Measurements from ENCODE around the gene NSUN4. TPM values are rescaled to one million over a fixed set of nuclear protein-coding genes. Genes with fewer than 3 reads are reported as not detected.

The NSUN4 gene
- total RNA-seq: 10 to 100 TPM; 18.3 to 19.0 TPM

DNA sequence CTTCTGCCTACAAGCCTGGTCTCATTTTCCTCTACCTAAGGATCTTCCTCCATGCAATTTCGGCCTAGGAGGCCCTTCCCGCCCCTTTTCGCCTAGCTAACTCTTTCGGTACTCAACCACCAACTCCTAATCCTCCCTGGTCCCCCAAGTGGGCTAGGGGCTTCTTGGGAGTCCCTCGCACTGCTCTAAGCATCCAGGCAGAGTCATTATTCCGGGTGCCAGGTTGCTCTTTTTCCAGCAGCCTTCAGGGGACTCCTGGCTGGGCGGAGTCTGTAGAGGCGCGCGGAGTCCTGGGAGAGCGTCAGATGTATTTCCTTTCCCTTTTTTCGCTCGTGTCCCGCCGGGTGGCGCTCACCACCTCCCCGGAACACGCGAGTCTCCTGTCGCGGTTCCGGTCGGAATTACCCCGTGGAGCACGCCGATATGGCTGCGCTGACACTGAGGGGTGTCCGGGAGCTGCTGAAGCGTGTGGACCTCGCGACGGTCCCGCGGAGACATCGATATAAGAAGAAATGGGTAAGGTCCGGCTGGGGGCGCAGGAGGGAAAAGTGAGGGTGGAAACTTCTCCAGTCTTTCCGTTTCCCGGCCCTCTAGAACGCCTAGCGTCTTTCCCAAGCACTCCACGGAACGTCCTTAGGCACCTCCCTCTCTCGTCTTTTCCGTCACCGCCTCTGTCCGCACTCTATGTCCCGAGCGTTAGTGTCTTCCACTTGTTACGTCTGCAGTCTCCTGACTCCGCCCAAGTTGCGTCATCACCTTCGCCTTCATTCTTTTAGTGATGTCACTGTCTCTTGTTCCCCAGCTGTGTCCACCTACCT lies at the start of gene NSUN4:
NSUN4 (plus strand) TSS at position 404 of the 818 bp plus-strand sequence; CDS start at position 424, 20 bp downstream.
- Histone ChIP-seq H3K4me3 (peak within 1 kb of the TSS; percentile 57), H3K9me3 (no peaks in the 10 kb centered on the region), H3K4me1 (peaks cover 4% of the 10 kb centered on the region), H3K36me3 (no peaks in the 10 kb centered on the region), H3K9ac (ENCODE audit: low read depth in 2 of 2, low read length in 2 of 2) (peak within 1 kb of the TSS; percentile 85 to 86), H3K27me3 (no peaks in the 10 kb centered on the region), H3K27ac (peak within 1 kb of the TSS; percentile 99)
- intact Hi-C loops (cut with DNase I): loop anchor here (10.0 kb wide), 1 partner anchor 96 kb away; the partner anchor contains the start of gene RAD54L
- peak; percentile 95 for DNase-seq
- TF ChIP-seq CTCF (IDR thresholded peaks at IDR 0.05): peak; percentile 34

- DNase-seq: no peak
- no peaks in the 10 kb centered on the region for H3K9me3 ChIP-seq
- no peak overlapping the region for H3K27ac ChIP-seq
- no peak overlapping the region for H3K4me3 ChIP-seq
- H3K4me1 ChIP-seq: no peaks in the 10 kb centered on the region
- no peak overlapping the region for H3K9ac ChIP-seq (ENCODE audit: low read depth in 2 of 2, low read length in 2 of 2)
- no peaks in the 10 kb centered on the region for H3K27me3 ChIP-seq
- H3K36me3 ChIP-seq: no peaks in the 10 kb centered on the region
- intact Hi-C loops (cut with DNase I): no loop called here
- TF ChIP-seq CTCF (IDR thresholded peaks at IDR 0.05): no peak
These were observed 45.3 kb upstream of the NSUN4 start for GRCh38 chr1:46295306-46295705.

GRCh38 chr1:46298387-46298786 lies 42.2 kb upstream of the NSUN4 start:
- H3K4me3 ChIP-seq: no peak overlapping the region
- H3K36me3 ChIP-seq: no peaks in the 10 kb centered on the region
- intact Hi-C loops (cut with DNase I): no loop called here
- no peak for DNase-seq
- peaks cover 5% of the 10 kb centered on the region for H3K4me1 ChIP-seq
- H3K27me3 ChIP-seq: no peaks in the 10 kb centered on the region
- H3K9ac ChIP-seq (ENCODE audit: low read depth in 2 of 2, low read length in 2 of 2): no peak overlapping the region
- H3K9me3 ChIP-seq: no peaks in the 10 kb centered on the region
- H3K27ac ChIP-seq: no peak overlapping the region
- TF ChIP-seq CTCF (IDR thresholded peaks at IDR 0.05): no peak

GRCh38 chr1:46300673-46301405 lies 39.8 kb upstream of the NSUN4 start:
- H3K27ac ChIP-seq: peak overlapping the region; percentile 87
- intact Hi-C loops (cut with DNase I): no loop called here
- peak overlapping the region; percentile 98 to 99 for H3K9ac ChIP-seq (ENCODE audit: low read depth in 2 of 2, low read length in 2 of 2)
- no peaks in the 10 kb centered on the region for H3K27me3 ChIP-seq
- peak; percentile 22 for DNase-seq
- H3K4me1 ChIP-seq: peaks cover 9% of the 10 kb centered on the region
- no peaks in the 10 kb centered on the region for H3K36me3 ChIP-seq
- no peak for TF ChIP-seq CTCF (IDR thresholded peaks at IDR 0.05)
- H3K9me3 ChIP-seq: no peaks in the 10 kb centered on the region
- H3K4me3 ChIP-seq: peak overlapping the region; percentile 60

DNA sequence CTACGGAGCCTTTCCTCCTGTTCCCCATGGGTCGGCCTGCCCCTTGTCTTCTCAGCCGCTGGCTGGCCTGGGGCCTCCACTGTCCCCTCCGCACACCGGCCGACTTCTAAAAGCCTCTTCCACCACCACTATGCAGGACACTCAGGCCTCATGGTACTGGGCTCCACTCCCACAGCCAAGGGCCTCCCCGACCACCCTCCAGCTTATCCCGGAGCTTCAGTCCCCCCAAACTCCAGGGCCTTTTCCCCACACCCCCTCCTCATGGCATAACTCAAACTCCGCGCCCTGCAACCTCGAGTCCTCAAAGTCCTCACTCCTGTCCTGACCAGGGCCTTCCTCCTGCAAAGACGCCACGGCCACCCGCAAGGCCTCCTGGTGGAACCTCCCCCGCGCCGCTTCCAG lies 39.2 kb upstream of the NSUN4 start:
- intact Hi-C loops (cut with DNase I): no loop called here
- no peaks in the 10 kb centered on the region for H3K9me3 ChIP-seq
- no peak for DNase-seq
- H3K36me3 ChIP-seq: no peaks in the 10 kb centered on the region
- H3K9ac ChIP-seq (ENCODE audit: low read depth in 2 of 2, low read length in 2 of 2): peak overlapping the region; percentile 98 to 99
- H3K27ac ChIP-seq: peak overlapping the region; percentile 87
- peak overlapping the region; percentile 60 for H3K4me3 ChIP-seq
- TF ChIP-seq CTCF (IDR thresholded peaks at IDR 0.05): no peak
- H3K27me3 ChIP-seq: no peaks in the 10 kb centered on the region
- H3K4me1 ChIP-seq: peaks cover 9% of the 10 kb centered on the region

Measured in colonic mucosa (tissue), 4 donors.